ENCODE data around the gene TPRG1. TPM values are rescaled to one million over a fixed set of nuclear protein-coding genes. Genes with fewer than 3 reads are reported as not detected.

The TPRG1 gene
- total RNA-seq, 1 donor from 2014 or later: 3.3 TPM

- intact Hi-C loops (cut with DNase I): loop anchor here (2.0 kb wide), 1 partner anchor 678 kb away; no protein-coding TSS in a partner anchor
- DNase-seq (ENCODE audit: missing footprints): peak; percentile 57
- ATAC-seq: peak; percentile 46
These were observed 98.6 kb downstream of the TPRG1 start for GRCh38 chr3:189270248-189270832.

GRCh38 chr3:189272500-189273119 lies 100.8 kb downstream of the TPRG1 start:
- intact Hi-C loops (cut with DNase I): no loop called here
- ATAC-seq (no peak), DNase-seq (ENCODE audit: missing footprints) (no peak)

- intact Hi-C loops (cut with DNase I): no loop called here
- DNase-seq (ENCODE audit: missing footprints): no peak
- ATAC-seq: no peak
These were observed 102.0 kb downstream of the TPRG1 start for GRCh38 chr3:189273736-189274135.

- ATAC-seq: no peak
- DNase-seq (ENCODE audit: missing footprints): no peak
- intact Hi-C loops (cut with DNase I): no loop called here
These were observed 103.4 kb downstream of the TPRG1 start for GRCh38 chr3:189275182-189275581.

- intact Hi-C loops (cut with DNase I): no loop called here
- DNase-seq (ENCODE audit: missing footprints): no peak
- ATAC-seq: no peak
These were observed 104.1 kb downstream of the TPRG1 start for GRCh38 chr3:189275852-189276251.

- peak; percentile 75 for ATAC-seq
- intact Hi-C loops (cut with DNase I): no loop called here
- no peak for DNase-seq (ENCODE audit: missing footprints)
These were observed 104.9 kb downstream of the TPRG1 start for GRCh38 chr3:189276444-189277219.

GRCh38 chr3:189277711-189278110 lies 105.9 kb downstream of the TPRG1 start:
- intact Hi-C loops (cut with DNase I): no loop called here
- ATAC-seq: no peak
- no peak for DNase-seq (ENCODE audit: missing footprints)

- no peak for DNase-seq (ENCODE audit: missing footprints)
- intact Hi-C loops (cut with DNase I): no loop called here
- no peak for ATAC-seq
These were observed 106.5 kb downstream of the TPRG1 start for GRCh38 chr3:189278221-189278620.

- no peak for DNase-seq (ENCODE audit: missing footprints)
- no peak for ATAC-seq
- intact Hi-C loops (cut with DNase I): no loop called here
These were observed 110.4 kb downstream of the TPRG1 start for GRCh38 chr3:189282189-189282588.

GRCh38 chr3:189282741-189283140 lies 111.0 kb downstream of the TPRG1 start:
- DNase-seq (ENCODE audit: missing footprints) (no peak), ATAC-seq (no peak)
- intact Hi-C loops (cut with DNase I): no loop called here

- intact Hi-C loops (cut with DNase I): no loop called here
- DNase-seq (ENCODE audit: missing footprints) (no peak), ATAC-seq (no peak)
These were observed 114.4 kb downstream of the TPRG1 start for GRCh38 chr3:189286188-189286587.

- intact Hi-C loops (cut with DNase I): no loop called here
- DNase-seq (ENCODE audit: missing footprints) (no peak), ATAC-seq (no peak)
These were observed 115.1 kb downstream of the TPRG1 start for GRCh38 chr3:189286916-189287315.

- intact Hi-C loops (cut with DNase I): no loop called here
- ATAC-seq (no peak), DNase-seq (ENCODE audit: missing footprints) (no peak)
These were observed 116.8 kb downstream of the TPRG1 start for GRCh38 chr3:189288348-189289235.

GRCh38 chr3:189289251-189289650 lies 117.5 kb downstream of the TPRG1 start:
- intact Hi-C loops (cut with DNase I): no loop called here
- DNase-seq (ENCODE audit: missing footprints): no peak
- no peak for ATAC-seq

GRCh38 chr3:189292667-189293484 lies 121.1 kb downstream of the TPRG1 start:
- ATAC-seq (no peak), DNase-seq (ENCODE audit: missing footprints) (no peak)
- intact Hi-C loops (cut with DNase I): no loop called here

- ATAC-seq (no peak), DNase-seq (ENCODE audit: missing footprints) (no peak)
- intact Hi-C loops (cut with DNase I): no loop called here
These were observed 122.9 kb downstream of the TPRG1 start for GRCh38 chr3:189294649-189295048.

GRCh38 chr3:189295089-189295488 lies 123.3 kb downstream of the TPRG1 start:
- intact Hi-C loops (cut with DNase I): no loop called here
- no peak for DNase-seq (ENCODE audit: missing footprints)
- ATAC-seq: no peak

- no peak for ATAC-seq
- no peak for DNase-seq (ENCODE audit: missing footprints)
- intact Hi-C loops (cut with DNase I): no loop called here
These were observed 126.2 kb downstream of the TPRG1 start for GRCh38 chr3:189297932-189298331.

Measured in Right ventricle myocardium inferior (tissue), 1 donor.